NCI-H446 (cell line): ENCODE data around the gene VTN.
A peak's percentile ranks its signal among the peaks of the same experiment; 100 is the strongest.

Experiments used
- DNase-seq, 2 experiments: peaks; one replicate each; lab custom pipeline; 2025; lab: John Stamatoyannopoulos, UW

VTN gene

DNA sequence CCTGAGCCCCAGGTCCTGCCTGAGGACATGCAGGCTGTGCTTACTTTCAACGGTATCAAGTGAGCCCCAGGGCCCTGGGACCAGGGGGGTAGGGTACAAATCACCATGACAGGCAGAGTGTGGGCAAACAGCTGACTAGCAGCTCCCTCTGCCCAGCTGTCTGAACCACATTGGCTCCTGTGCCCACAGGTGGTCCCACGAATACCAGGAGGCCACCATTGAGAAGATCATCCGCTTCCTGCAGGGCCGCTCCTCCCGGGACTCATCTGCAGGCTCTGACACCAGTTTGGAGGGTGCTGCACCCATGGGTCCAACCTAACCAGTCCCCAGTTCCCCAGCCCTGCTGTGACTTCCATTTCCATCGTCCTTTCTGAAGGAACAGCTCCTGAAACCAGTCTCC lies 25.9 kb upstream of the VTN start:
- DNase-seq = no peak

DNA sequence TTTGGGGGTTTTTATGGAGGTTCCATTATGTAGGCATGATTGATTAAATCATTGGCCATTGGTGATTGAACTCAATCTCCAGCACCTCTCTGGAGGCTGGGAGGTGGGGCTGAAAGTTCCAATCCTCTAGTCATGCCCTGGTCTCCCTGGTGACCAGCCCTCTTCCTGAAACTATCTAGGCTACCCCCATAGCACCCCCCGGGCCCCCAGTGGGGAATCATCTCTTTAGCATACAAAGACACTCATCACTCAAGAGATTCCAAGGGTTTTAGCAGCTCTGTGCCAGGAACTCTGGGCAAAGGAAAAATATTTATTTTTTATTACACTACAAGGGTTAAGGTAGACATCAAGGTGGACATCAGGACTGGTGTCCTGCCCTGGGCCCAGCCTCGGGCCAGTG lies 25.3 kb upstream of the VTN start:
- no peak for DNase-seq

DNA sequence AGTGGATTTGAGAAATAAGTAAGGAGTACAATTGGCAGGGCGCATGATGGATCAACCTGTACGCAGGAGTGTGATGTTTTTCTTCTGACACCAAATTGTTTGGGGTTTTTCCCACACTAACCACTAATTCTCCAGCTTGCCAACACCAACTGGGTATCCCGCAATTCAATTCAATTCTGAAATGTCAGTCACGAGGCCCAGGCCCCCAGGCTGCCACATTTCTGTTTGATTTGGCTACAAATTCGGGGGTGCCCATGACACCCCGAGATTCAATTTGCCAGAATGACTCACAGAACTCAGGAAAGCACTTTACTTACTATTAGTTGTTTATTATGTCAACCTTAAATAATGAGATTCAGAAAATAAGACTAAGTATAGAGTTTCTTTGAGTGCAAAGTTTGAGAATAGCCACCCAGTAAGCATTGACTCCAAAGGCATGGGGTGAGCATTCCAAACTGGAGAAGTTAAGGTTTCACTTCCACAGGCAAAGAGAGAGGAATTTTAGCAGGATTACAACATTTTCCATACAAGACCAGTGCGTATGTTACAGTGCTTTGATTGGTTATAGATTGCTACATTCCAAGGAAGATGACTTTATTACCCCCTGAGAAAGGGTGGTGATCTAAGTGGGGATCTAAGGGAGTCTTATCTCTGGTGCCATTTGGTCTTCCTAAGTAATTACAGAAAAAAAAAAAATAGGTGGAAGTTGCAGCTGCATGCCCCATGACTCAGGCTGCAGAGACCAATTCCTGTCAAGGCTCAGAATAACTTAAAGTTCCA lies 24.4 kb upstream of the VTN start:
- DNase-seq = no peak

DNA sequence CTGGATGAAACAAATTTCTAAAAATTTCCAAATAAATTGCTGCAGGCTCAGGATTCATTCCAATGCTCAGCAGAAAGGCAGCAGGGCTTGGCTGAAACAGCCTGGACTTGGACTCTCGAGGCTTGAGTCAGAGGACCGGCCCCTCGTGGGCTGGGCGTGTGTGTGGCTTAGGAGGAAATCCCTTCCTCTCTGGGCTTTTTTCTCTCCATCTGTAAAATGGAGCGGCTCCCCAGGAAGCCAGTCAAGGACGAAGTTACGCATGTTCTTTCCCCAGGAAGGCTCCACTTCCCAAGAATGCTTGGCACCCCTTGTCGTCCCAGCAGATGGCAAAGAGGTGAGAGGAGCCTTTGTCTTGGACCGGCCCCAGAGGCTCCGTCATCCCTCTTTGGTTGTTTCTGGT lies 22.4 kb upstream of the VTN start:
- DNase-seq = peak in 1 of 2 experiments; percentile 50

DNA sequence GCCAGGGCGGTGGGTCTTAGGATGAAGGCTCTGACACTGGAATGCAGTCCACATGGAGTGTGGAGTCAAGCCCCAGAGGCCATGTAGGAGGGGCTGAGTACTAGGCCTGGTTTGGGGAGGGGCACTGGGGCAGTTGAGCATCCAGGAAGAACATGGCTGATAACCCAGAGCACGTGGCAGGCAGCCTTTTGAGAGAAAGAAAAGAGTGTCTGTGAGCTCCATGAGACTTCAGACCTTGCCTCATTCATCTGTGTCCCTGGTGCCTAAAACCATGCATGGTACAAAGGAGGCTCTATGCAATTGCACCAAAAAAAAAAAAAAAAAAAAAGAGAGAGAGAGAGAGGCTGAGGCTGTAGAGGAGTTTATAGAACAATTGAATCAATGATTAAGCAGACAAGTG lies 21.3 kb upstream of the VTN start:
- no peak for DNase-seq

DNA sequence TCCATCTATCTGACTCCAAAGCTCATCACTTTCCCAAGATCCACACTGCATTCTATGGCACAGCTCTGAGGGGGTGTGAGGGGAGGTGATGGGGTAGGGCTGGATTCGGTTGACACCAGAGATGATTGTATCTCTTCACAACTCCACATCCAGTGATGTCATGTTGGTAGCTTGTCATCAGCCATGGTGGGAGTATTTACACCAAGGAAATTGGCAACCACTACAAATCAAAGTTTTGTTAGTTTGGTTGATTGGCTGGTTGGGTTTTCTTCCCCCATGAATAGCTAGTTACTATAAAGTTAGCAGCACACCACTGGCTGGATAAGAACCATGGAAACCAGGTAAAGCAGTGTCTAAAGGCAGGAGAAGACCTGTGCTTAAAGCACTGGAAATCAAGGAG lies 20.9 kb upstream of the VTN start:
- no peak for DNase-seq

DNA sequence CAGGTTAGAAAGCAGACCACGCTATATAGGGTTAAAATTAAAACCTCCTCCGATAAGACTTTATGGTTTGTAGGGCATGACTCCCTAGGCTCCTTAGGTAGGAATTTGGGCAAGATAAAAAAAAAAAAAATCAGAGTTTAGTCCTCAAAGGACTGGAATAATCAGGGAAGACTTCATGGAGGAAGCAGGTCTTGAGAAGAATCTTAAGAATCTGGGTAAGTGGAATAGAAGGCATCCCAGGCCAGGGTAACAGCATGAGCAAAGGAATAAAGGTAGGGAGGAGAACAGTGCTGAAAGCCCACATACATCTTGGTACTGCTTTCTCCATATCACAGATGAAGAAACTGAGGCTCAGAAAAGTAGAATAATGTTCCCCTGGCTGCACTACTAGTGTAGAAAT lies 20.5 kb upstream of the VTN start:
- no peak for DNase-seq

DNA sequence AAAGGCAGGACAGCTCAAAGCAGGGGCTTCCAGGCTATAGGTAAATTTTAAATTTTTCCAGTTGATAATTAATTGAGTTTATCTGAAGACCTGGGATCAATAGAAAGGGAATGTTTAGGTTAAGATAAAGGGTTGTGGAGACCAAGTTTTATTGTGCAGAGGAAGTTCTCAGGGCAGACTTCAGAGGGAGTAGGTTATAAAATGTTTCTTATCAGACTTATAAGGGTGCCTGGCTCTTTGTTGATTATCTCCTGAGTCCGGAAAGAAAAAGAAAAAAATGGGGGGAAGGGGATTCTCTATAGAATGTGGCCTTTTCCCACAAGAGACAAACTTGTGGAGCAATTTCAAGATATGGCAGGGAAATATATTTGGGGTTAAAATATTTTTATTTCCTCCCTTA lies 20.0 kb upstream of the VTN start:
- no peak for DNase-seq

DNA sequence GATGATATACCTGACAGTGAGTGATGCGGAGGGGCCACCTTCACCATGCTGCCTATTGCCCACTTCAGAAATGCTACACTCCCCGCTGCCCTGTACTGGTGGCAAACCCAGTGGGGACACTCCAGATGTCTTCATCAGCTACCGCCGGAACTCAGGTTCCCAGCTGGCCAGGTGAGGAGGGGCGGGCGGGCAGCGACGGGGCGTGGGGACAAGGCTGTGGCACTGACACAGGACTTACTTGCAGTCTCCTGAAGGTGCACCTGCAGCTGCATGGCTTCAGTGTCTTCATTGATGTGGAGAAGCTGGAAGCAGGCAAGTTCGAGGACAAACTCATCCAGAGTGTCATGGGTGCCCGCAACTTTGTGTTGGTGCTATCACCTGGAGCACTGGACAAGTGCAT lies 18.0 kb upstream of the VTN start:
- no peak for DNase-seq

DNA sequence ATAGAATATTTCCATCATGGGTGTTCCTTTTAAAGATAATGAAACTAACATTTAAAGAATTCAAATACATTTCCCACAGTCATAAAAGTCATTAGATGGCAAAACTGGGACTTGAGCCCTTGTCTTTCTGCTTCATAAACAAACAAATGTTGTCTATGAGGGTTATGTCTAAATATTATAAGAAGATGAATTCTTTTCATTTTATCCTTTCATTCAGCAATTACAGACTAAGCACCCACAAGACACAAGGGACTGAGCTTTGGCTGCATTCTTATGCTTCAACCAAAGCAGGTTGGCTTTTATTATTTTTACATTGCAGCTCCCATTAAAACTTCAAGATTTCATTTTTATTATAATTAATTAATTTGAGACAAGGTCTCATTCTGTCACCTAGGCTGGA lies 16.3 kb upstream of the VTN start:
- no peak for DNase-seq

DNA sequence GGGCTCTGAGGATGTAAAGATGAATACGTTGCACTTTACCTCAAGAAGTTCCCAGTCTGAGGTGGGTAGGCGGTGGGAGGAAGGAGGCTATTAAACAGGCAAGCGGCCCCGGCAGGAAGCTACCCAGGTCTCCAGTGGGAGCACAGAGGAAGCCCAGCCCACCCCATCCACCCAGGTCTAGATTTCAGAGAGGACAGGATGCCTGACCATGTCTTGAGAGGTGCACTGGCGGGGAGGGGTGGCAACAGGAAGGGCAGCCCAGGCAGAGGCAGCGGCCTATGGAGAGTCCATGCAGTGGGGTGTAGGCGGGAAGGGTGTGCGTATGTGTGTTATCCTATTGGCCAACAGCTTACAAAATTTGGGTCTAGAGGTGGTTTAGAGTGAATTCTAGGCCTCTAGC lies 15.3 kb upstream of the VTN start:
- DNase-seq = no peak

DNA sequence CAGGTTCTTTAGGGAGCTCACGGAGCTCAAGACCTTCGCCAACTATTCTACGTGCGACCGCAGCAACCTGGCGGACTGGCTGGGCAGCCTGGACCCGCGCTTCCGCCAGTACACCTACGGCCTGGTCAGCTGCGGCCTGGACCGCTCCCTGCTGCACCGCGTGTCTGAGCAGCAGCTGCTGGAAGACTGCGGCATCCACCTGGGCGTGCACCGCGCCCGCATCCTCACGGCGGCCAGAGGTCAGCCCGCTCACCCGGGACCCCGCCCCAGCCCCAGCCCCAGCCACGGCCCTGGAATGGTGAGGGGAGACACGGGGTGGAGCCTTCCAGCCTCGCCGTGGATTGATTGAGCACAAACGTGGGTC lies 14.9 kb upstream of the VTN start:
- DNase-seq = no peak

DNA sequence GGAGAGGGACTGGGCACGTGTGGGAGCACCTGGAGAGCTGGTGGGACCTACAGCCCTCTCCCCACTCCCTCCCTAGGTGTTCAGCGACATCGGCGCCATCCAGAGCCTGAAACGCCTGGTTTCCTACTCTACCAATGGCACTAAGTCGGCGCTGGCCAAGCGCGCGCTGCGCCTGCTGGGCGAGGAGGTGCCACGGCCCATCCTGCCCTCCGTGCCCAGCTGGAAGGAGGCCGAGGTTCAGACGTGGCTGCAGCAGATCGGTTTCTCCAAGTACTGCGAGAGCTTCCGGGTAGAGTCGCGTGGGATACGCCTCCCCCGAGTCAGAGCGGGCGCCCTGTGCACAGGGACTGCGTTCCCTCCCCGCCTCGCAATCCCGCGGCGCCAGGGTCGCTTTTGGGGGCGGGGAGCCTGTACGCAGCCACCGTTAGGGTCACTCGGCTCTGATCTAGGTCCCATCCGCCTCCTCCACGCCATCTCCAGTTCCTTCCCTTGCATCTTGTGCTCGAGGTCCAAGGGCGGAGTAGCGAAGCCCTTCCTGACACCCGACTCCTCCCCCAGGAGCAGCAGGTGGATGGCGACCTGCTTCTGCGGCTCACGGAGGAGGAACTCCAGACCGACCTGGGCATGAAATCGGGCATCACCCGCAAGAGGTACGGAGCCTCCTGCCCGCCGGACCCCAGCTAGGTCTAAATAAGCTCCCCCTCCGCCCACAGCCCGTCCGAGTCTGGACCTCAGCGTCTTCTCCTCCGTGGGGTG lies 14.4 kb upstream of the VTN start:
- no peak for DNase-seq

DNA sequence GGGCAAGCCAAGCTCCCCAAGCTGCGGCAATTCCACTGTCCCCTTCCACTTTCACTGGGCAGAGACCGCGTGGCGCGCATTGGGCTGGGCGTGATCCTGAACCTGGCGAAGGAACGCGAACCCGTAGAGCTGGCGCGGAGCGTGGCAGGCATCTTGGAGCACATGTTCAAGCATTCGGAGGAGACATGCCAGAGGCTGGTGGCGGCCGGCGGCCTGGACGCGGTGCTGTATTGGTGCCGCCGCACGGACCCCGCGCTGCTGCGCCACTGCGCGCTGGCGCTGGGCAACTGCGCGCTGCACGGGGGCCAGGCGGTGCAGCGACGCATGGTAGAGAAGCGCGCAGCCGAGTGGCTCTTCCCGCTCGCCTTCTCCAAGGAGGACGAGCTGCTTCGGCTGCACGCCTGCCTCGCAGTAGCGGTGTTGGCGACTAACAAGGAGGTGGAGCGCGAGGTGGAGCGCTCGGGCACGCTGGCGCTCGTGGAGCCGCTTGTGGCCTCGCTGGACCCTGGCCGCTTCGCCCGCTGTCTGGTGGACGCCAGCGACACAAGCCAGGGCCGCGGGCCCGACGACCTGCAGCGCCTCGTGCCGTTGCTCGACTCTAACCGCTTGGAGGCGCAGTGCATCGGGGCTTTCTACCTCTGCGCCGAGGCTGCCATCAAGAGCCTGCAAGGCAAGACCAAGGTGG lies 11.2 kb upstream of the VTN start:
- no peak for DNase-seq

DNA sequence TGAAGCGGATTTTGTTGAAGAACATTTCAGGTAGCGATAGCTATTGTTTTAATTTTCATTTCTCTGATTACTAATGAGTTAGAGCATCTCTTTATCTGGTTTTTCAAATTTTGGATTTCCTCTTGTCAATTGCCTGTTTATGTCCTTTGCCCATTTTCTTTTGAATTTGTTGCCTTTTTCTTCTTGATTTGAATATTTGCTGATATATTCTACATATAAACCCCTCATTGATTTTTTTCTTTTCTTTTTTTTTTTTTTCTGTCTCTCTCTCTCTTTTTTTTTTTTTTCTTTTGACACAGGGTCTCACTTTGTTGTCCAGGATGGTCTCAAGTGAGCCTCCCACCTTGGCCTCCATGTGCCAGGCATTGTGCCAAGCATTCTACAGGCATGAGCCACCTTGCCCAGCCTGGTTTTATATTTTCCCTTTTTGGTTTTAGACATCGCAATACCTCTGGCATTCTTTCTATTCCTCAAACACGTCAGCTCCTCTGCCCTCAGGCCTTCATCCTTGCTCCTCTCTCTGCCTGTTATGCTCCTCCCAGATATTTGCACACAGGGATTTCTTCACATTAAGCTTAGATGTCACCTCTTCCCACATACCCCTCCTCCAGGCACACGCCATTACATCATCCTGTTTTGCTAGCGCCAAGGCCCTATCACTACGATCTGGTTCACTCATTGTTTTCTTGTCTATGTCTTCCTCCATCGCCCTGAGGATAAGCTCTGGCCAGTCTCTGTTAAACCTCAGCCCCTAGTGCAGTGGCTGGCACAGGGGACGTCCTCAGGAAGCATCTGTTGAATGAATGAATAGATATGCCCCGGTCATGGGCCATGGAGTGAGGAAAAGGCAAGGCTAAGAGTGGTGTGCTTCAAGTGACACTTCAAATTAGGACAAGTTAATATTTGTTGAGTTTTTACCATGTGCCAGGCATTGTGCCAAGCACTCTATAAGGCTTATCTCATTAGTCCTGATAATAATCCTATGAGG lies 10.0 kb upstream of the VTN start:
- DNase-seq = no peak

DNA sequence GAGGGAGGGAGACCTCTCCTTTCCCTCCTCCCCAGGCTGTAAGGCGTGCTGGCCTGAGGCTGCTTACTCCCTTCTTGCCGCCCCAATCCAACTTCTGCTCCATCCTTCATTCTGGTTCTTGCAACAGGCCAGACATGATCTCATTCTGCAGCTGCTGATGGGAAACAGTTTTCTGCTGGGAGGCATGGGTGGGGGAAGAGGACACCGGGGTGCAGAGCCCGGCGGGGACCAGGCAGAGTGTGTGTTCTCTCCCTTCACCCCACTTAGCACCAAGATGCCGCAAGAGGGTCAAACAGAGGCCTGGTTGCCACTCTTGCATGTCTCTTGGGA lies 2.8 kb upstream of the VTN start:
- DNase-seq = no peak

DNA sequence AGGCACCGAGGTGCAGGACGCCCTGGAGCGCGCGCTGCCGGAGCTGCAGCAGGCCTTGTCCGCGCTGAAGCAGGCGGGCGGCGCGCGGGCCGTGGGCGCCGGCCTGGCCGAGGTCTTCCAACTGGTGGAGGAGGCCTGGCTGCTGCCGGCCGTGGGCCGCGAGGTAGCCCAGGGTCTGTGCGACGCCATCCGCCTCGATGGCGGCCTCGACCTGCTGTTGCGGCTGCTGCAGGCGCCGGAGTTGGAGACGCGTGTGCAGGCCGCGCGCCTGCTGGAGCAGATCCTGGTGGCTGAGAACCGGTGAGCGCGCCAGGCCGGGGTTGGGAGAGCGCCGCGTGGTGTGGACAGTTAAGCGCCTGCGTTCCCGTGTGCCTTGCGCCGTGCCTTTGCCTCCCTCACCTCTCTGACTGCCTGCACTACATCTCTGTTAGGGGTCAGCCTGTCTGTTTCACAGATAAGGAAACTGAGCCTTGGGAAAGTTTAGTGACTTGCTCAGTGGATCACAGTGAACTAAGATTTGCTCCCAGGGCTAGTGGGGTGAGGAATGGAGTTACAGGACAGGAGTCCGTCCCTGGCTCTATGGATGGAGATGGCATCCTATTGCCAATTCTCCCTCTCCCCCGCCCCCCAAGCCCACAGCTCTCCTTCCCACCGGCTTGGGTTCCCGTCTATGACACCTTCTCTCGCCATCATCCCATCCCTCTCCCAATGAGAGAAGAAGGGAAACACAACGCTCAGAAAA lies 2.3 kb upstream of the VTN start:
- no peak for DNase-seq

DNA sequence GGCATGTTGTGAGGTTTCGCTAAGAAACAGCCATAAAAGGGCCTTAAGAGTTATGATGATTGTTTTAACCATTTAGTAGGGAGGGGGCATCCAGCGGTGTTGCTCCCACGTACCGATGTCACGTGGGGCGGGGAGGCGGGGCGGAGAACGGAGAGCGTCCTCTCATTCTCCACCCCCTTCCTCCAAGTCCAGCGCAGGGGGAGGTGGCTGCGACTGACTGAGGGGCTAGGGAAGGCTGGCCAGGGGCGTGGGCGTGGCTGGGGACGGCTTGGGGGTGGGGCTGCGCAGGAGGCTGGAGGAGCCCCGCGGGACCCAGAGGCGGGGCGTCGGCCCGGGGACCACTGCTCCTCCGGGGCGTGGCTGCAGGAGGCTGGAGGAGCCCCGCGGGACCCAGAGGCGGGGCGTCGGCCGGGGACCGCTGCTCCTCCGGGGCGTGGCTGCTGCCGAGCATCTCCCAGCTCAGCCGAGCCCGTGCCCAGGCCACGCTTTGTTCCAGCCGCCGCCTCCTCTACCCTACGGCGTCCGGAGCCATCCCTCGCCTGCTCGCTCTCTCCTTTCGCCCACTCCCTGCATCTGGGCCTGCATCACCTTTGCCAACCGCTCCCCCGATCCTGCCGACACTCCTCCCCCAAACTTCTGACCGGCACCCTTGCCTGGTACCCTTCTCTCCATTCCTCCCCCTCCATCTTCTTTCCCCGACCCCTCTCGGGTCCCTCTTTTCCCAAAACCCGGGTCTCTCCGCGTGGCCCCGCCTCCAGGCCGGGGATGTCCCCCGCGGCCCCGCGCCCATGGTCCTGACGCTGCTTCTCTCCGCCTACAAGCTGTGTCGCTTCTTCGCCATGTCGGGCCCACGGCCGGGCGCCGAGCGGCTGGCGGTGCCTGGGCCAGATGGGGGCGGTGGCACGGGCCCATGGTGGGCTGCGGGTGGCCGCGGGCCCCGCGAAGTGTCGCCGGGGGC lies 1.4 kb upstream of the VTN start, which contains the start of gene SARM1:
Gene SARM1, plus strand, starts transcription at position 450 of the 958 bp plus-strand sequence. Its CDS starts 339 bp downstream, at position 789.
- DNase-seq = peak; percentile 84 to 94

DNA sequence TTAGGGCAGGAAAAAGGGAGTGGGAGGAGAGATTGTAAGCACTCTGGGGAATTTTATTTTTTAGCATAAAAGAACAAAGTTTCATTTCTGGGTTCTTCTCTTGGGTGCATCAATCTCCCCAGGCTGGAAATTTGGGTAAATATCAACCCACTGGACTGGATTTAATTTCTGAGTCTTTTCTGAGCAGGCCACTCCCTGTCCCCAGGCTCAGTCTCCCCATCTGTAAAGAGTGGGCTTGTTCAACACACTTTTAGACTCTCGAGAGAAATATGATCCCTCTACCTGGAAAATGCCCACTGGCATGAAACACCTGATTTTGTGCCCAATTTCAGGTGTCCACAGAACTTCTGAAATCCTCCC lies 617 bp upstream of the VTN start:
- DNase-seq = no peak

DNA sequence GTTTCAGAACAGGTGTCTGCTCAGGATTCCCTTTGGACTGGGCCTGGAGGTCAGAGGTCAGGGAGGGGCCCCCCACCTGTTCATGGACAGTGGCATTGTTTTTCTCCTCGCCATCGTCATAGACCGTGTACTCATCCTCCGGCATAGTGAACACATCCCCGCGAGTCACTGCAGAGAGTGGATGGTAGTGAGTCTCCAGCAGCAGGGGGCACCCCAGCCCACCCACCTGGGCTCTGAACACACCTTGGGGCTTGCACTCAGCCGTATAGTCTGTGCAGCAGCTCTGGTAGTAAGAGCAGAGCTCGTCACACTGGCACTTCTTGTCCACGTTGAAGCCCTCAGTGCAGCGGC lies 448 bp downstream of the VTN start:
- no peak for DNase-seq
